Stimulated activated CD4-positive, alpha-beta T cell treated with anti-CD3 and anti-CD28 coated beads, Interleukin-2, amount 100 ng/mL, for 4 hours (primary cell): ENCODE measurements around the gene PASK.

Experiments
- DNase-seq: peaks from one replicate; pipeline ENCODE4 v3.0.0-alpha.2; 2020; ENCODE audit warnings: low read depth

Gene PASK

GRCh38 chr2:241180495-241180894 lies 31.2 kb upstream of the PASK start:
- no peak for DNase-seq

DNA sequence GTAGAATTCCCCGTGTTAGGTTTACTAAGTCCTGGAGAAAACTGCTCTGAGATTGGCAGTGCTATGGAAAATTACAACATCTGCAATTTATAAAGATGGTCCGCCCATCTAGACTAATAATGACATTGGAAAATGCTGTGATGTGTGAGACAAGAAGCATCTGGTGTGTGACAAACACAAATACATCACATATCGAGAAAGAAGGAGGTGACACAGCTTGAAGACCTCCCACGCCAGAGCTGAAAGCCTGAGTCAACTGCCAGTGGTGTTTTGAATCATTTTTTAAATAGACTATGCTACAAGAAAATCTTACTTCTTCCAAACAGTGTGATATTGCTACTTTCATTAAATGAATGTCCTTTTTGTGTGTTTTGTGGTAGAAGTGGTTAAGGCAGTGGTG lies 30.6 kb upstream of the PASK start:
- DNase-seq, result no peak

DNA sequence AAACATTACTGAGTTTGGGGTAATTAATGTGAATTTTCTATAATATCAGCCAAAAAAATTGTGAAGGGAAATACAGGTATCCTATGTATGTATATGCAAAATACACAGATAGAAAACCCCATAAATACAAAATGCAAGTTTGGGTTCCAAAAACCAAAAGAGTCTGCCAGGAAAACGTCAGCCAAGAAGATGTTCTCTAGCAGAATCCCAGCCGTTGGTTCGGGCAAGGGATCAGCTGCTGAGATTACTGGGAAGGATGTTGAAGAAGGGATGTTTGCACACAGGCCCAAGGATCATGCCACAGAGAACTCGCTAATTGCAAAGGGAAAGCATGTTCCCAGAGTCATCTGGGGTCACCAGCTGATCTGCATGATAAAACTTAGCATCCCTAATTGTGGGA lies 29.7 kb upstream of the PASK start:
- no peak for DNase-seq

GRCh38 chr2:241177526-241178334 lies 28.5 kb upstream of the PASK start:
- DNase-seq, result no peak

DNA sequence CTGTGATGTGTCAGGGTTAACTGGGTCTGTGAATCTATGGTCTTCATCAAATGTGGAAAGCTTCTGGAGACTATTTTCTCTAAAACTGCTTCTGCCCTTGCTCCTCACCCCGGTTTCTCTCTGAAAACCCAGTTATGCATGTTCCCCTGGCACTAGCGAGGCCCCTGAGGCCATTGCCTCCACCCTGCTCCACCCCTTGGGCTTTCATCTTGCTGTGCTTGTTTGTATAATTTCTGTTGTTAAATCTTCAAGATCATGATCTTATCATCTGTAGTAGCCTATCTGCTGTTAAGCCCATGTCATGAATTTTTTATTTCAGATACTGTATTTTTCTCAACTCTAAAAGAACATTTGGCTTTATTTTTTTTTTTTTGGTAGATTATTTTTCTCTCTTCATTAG lies 24.3 kb upstream of the PASK start:
- DNase-seq, result no peak

GRCh38 chr2:241168366-241168765 lies 19.1 kb upstream of the PASK start:
- no peak for DNase-seq

DNA sequence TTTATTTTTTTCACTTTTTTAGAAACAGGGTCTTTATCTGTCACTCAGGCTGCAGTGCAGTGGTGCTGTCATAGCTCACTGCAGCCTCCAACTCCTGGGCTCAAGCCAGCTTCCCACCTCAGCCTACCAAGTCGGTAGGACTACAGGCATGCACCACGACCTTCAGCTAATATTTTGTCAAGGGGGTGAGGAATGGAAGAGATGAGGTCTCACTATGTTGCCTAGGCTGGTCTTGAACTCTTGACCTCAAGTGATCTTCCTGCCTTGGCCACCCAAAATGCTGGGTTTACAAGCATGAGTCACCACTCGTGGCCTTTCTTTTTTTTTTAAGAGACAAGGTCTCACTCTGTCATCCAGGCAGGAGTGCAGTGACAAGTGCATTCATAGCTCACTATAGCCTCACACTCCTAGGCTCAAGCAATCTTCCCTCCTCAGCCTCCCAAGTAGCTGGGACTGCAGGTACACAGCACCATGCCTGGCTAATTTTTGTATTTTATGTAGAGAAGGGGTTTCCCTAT lies 14.4 kb upstream of the PASK start:
- no peak for DNase-seq

DNA sequence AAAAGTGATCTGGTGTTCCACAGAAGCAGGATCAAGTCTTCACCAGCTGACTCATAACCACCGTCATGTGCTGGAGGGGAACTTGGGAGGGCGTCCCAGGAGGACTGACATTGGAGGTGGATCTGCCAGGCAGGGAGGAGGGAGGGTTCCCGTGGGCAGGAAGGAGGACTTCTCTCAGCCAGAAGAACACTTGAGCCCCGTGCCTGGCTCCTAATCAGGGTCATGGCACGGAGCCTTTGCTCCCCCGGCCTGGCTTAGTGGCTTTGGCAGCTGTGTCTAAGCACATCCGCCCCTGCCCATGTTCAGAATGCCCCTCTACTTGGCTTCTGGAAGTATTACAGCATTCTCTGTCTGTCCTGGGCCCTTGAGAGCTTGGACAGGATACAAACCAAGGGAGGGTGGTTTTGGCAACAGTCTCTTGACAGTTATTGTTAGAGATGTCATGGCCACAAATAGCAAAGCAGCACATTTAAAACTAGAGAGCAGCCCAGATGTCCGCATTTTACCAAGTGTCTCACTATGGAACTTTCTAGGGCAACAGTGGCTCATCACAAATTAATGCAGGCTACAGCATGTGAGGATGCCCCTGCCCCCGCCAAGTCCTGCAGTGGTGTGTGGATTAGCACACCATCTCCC lies 12.5 kb upstream of the PASK start:
- DNase-seq, result no peak

- no peak for DNase-seq
Measured at GRCh38 chr2:241160318-241160717, 11.0 kb upstream of the PASK start.

GRCh38 chr2:241159116-241159515 lies 9.8 kb upstream of the PASK start:
- no peak for DNase-seq

DNA sequence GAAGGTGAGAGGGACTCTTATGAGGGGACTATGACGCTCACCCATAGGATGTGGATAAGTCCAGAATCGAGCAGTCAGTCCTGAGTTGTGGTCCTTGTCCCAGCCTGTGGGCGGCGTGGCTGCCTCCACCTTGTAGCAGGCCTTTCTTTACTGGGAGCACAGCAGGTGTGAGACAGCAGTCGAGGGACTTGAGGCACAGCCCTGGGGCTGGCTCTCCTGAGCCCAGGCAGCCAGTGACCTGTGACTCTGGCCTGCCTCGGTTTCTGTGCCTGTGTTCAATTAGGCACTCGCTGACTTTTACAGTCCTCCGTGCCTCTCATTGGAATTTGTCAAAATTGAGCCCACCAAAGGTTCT lies 9.3 kb upstream of the PASK start:
- DNase-seq, result no peak

DNA sequence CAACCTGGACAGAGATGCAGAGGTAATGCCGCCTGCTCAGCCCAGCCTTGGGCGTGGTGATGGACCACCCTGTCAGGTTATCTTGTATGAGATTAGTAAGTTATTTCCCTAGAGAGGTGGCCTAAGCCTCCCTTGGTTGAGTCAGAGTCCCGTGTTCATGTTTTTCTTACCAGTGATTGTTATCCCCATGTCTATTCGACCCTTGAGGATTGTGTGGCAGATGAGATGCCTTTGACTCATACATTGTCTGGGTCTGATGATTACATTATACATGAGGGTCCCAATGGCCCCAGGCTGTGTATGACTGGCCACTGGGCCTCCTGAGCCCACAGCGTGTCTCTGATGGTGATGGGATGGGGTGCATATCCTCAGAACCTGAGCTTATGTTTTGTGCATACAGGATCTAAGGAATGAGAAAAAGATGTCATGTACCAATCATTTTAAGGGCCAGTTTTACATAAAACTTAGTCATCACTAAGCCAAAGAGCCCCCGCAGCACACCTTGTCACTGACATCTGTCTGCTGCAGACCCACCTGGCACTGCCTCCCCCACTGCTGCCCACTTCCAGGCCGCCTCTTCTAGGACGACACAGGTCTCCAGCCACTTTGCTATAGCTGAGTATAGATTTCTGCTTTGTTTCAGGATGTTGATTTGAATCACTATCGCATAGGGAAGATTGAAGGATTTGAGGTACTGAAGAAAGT lies 8.7 kb upstream of the PASK start:
- no peak for DNase-seq

DNA sequence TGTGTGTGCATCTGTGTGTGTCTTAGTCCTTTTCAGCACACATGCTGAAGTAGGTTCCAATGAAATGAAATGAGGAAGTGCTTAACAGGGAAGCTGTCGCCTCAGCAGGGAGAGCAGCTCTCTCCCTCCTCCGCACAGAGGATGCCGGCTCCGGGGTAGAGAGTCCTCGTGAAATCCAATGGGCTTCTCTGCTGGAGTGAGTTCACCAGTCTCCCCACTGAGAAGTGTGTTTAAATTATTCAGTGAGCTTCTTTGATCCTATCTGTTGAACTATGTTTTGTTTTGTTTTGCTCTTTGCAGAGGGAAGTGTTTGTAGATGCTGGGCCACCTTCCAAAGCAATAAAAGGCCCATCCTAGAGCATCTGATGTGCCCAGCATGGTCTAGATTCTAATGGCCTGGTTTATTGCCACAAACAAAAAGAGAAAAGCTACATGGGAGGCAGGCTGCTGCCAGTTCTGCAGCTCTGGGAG lies 7.7 kb upstream of the PASK start:
- DNase-seq, result no peak

GRCh38 chr2:241155936-241156335 lies 6.7 kb upstream of the PASK start:
- no peak for DNase-seq

- no peak for DNase-seq
Measured at GRCh38 chr2:241154915-241155314, 5.6 kb upstream of the PASK start.

GRCh38 chr2:241153616-241154015 lies 4.3 kb upstream of the PASK start:
- no peak for DNase-seq

- DNase-seq, result no peak
Measured at GRCh38 chr2:241151934-241152660, 2.8 kb upstream of the PASK start.

- no peak for DNase-seq
Measured at GRCh38 chr2:241150660-241151530, 1.6 kb upstream of the PASK start.

GRCh38 chr2:241149925-241150659 lies 820 bp upstream of the PASK start, which contains the start of gene PPP1R7:
Gene PPP1R7, plus strand, starts transcription at chr2:241150467. Its CDS starts 29 bp downstream, at chr2:241150496.
- DNase-seq, result peak; percentile 94

GRCh38 chr2:241149675-241149924 lies 328 bp upstream of the PASK start:
- DNase-seq, result no peak

DNA sequence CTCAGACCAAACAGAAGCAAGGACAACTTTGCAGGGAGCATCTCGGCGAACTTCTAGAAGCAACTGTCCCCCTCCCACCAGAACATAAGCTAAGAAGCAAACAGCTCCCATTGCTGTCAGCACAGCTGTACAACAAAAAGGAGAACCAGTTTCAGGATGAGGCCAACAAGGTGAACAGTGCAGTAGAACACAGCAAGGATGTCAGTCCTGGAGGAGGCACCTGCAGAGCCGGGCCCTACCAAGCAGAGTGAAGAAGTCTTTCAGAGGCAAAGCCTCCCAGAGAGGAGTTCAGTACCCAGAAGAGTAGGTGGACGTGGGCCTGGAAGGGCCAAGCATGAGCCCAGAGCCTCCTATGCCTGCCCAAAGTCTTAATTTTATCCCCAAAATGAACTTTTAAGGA lies 1.0 kb downstream of the PASK start:
- no peak for DNase-seq
